DND-41 (cell line): ENCODE measurements around the gene FCGBP.

ENCODE experiments used
- ATAC-seq: fragments of 200-7000 bp; cut with Tn5 transposase; 3 replicates; pipeline ENCODE4 v1.9.1; 2021; ENCODE audit warnings: low read depth; ENCODE audit not compliant: insufficient read depth
- DNase-seq: peaks from one replicate; pipeline ENCODE4 v3.0.0-alpha.2; 2020
- H2AFZ ChIP-seq: 2 replicates; pipeline ENCODE4 v1.6.0; 2012; ENCODE audit warnings: low read depth, low read length
- H3K27ac ChIP-seq: 2 replicates; pipeline ENCODE4 v1.5.1; 2012; ENCODE audit warnings: low read length, inconsistent platforms
- H3K27me3 ChIP-seq: fragments of 200-600 bp; sonication (generic); 2 replicates; pipeline ENCODE4 v1.6.0; 2012; ENCODE audit warnings: low read length, mild to moderate bottlenecking, inconsistent platforms; ENCODE audit not compliant: insufficient read depth, poor library complexity
- H3K36me3 ChIP-seq: 2 replicates; pipeline ENCODE4 v1.5.1; 2012; ENCODE audit warnings: low read length, inconsistent platforms; ENCODE audit not compliant: insufficient read depth
- H3K4me1 ChIP-seq: 2 replicates; pipeline ENCODE4 v1.5.1; 2012; ENCODE audit warnings: mild to moderate bottlenecking, low read length; ENCODE audit not compliant: insufficient read depth
- H3K4me2 ChIP-seq: 2 replicates; pipeline ENCODE4 v1.6.0; 2012; ENCODE audit warnings: mild to moderate bottlenecking, moderate library complexity, low read length, inconsistent platforms; ENCODE audit not compliant: insufficient read depth
- H3K4me3 ChIP-seq, 2 experiments: fragments of 200-600 bp in 1 of 2; shearing (Covaris generic) in 1 of 2; 2 replicates each; pipeline ENCODE4 v1.5.1; 2012 to 2016; ENCODE audit warnings: inconsistent platforms in 2 of 2, low read length in 2 of 2, mild to moderate bottlenecking in 2 of 2, low read depth in 1 of 2, moderate library complexity in 1 of 2
- H3K79me2 ChIP-seq: 2 replicates; pipeline ENCODE4 v1.6.0; 2012; ENCODE audit warnings: low read length, inconsistent platforms; ENCODE audit not compliant: insufficient read depth
- H3K9ac ChIP-seq: 2 replicates; pipeline ENCODE4 v1.6.0; 2012; ENCODE audit warnings: low read depth, mild to moderate bottlenecking, inconsistent platforms, low read length, moderate library complexity
- H3K9me3 ChIP-seq: 2 replicates; pipeline ENCODE4 v1.5.1; 2012; ENCODE audit warnings: low read length, moderate library complexity, mild to moderate bottlenecking, inconsistent platforms; ENCODE audit not compliant: insufficient read depth, severe bottlenecking
- H4K20me1 ChIP-seq: 2 replicates; pipeline ENCODE4 v1.6.0; 2012; ENCODE audit warnings: low read length; ENCODE audit not compliant: insufficient read depth
- EZH2 ChIP-seq: IDR thresholded peaks from 3 replicates; pipeline ENCODE4 v1.6.1; 2012; ENCODE audit warnings: borderline replicate concordance, low read depth, mild to moderate bottlenecking, moderate library complexity, low read length, inconsistent platforms; ENCODE audit not compliant: severe bottlenecking
- TF ChIP-seq, protein P1 (sequence below): IDR thresholded peaks from 2 replicates; pipeline ENCODE4 v1.5.1; 2012; ENCODE audit warnings: borderline replicate concordance, low read length, moderate library complexity, mild to moderate bottlenecking; ENCODE audit not compliant: poor library complexity, severe bottlenecking; ENCODE audit errors: extremely low read depth

Gene FCGBP

DNA sequence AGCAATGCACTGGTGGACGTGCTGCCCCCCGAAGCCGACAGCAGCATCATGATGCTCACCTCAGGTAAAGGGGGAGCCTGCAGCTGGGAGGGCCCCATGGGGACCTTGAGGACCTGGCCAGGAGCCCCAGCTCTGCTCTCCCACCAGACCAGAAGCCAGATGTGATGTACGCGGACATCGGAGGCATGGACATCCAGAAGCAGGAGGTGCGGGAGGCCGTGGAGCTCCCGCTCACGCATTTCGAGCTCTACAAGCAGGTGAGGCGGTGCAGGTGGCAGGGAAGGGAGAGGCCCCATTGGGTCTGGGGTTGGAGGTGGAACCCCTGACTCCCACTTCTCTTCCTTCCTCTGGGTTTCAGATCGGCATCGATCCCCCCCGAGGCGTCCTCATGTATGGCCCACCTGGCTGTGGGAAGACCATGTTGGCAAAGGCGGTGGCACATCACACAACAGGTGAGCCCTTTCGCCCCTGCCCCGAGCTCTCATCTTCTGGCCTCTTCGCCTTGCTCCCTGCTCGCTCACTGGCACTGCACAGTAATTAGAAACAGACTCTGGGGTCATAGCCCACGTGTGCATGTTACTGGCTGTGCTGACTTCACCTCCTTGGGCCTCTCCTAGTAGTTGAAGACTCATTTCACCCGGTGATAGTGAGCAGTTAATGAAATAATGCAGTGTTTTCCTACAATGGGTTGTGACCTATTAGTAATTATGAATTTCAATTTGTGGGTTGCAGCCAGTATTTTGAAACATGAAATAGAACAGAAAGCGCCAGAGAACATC lies 40.1 kb upstream of the FCGBP start:
- Histone ChIP-seq H3K27me3 (no peaks in the 10 kb centered on the region), H2AFZ (no peak overlapping the region), H3K9ac (no peak overlapping the region), H3K4me2 (no peak overlapping the region), H3K36me3 (peaks cover 63% of the 10 kb centered on the region), H3K4me1 (peaks cover 24% of the 10 kb centered on the region), H3K4me3 (no peak overlapping the region), H4K20me1 (peaks cover 22% of the 10 kb centered on the region; the same call in 1 of the 2 replicates), H3K79me2 (peaks cover 53% of the 10 kb centered on the region), H3K27ac (no peak overlapping the region), H3K9me3 (no peaks in the 10 kb centered on the region)
- no peak for DNase-seq
- TF ChIP-seq, protein P1, sequence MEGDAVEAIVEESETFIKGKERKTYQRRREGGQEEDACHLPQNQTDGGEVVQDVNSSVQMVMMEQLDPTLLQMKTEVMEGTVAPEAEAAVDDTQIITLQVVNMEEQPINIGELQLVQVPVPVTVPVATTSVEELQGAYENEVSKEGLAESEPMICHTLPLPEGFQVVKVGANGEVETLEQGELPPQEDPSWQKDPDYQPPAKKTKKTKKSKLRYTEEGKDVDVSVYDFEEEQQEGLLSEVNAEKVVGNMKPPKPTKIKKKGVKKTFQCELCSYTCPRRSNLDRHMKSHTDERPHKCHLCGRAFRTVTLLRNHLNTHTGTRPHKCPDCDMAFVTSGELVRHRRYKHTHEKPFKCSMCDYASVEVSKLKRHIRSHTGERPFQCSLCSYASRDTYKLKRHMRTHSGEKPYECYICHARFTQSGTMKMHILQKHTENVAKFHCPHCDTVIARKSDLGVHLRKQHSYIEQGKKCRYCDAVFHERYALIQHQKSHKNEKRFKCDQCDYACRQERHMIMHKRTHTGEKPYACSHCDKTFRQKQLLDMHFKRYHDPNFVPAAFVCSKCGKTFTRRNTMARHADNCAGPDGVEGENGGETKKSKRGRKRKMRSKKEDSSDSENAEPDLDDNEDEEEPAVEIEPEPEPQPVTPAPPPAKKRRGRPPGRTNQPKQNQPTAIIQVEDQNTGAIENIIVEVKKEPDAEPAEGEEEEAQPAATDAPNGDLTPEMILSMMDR, result no peak
- TF ChIP-seq EZH2, result no peak
- no peak for ATAC-seq

DNA sequence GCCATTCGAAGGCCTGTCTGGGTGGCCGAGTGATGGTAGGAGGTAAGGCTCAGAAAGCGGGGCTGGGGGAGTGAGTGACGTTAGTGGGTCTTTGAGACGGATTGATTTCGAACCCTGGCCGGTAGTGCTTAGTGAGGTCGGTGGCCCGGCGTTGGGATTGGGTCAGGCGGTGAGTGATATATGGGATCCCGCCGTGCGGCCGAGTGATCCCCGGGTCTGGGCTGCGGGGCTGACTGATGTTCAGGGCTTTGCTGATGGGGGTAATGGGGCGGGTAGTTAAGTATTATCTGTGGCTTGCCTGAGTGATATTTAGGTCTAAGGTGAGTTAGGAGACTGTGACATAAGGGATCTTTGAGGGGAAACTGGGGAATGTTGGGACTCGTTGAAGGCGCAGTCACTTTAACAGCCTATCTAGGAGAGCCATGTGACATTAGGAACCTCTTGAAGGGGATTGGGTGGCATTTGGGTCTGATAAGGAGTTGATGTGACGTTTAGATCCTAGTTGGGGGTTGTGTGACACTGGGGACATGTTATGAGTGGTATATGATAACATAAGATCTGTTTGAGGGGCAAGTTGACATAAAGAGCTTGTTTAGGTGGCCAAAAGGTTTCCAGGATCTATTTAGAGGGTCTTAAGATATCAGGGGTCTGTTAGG lies 37.1 kb upstream of the FCGBP start:
- H4K20me1 ChIP-seq, result peaks cover 16% of the 10 kb centered on the region; the same call in 1 of the 2 replicates
- peak overlapping the region; percentile 78 for H3K27ac ChIP-seq
- H3K79me2 ChIP-seq, result peaks cover 52% of the 10 kb centered on the region
- H3K9ac ChIP-seq, result peak overlapping the region; percentile 76
- H3K9me3 ChIP-seq, result no peaks in the 10 kb centered on the region
- peak overlapping the region; percentile 74 for H2AFZ ChIP-seq
- peak overlapping the region; percentile 89 for H3K4me2 ChIP-seq
- peaks cover 36% of the 10 kb centered on the region for H3K36me3 ChIP-seq
- TF ChIP-seq, protein P1, result no peak
- TF ChIP-seq EZH2, result no peak
- ATAC-seq, result no peak
- no peaks in the 10 kb centered on the region for H3K27me3 ChIP-seq
- peaks cover 36% of the 10 kb centered on the region for H3K4me1 ChIP-seq
- H3K4me3 ChIP-seq, result peak overlapping the region; percentile 68 to 84
- DNase-seq, result no peak

DNA sequence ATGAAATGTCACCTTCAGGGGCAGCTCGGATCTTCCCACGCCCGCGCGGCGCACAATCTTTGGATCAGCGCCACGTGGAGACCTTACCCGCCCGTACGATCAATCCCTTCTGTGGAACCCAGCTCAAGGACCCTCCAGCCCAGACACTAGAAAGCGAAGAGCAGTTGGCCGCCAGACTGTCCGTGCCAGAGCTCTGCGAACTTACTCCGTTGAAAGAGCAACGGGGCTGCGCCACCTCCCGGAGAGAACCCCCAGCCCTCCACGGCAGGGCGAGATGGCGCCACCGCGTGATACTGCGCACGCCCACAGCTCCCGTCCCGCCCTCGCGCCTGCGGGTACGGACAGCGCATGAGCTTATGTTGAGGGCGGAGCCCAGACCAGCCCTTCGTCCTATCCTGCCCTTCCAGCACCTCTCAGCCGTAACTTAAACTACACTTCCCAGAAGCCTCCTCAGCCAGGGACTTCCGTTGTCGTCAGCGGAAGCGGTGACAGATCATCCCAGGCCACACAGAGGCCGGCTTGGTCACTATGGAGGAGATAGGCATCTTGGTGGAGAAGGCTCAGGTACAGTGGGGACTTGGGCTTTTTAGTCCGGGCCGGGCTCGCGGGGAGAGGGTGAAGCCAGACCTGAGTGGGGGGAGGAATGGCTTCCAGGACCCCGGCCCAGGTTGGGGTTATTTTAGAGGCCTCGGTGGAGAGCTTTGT lies 36.4 kb upstream of the FCGBP start, which contains the start of gene PSMC4:
TSS of gene PSMC4 (plus strand) at position 491 of the 705 bp plus-strand sequence. CDS start at position 529, 38 bp downstream.
- TF ChIP-seq, protein P1, result peak; percentile 98
- TF ChIP-seq EZH2, result no peak
- ATAC-seq, result peak; percentile 98
- peaks cover 52% of the 10 kb centered on the region for H3K79me2 ChIP-seq

More for the DNA sequence above, 36.4 kb upstream of the FCGBP start, which contains the start of gene PSMC4:
- H4K20me1 ChIP-seq, result peaks cover 16% of the 10 kb centered on the region; the same call in 1 of the 2 replicates
- H3K4me2 ChIP-seq, result peak within 1 kb of the TSS; percentile 89
- peak within 1 kb of the TSS; percentile 91 for H3K27ac ChIP-seq
- H3K27me3 ChIP-seq, result no peaks in the 10 kb centered on the region
- DNase-seq, result peak; percentile 99
- H3K9me3 ChIP-seq, result no peaks in the 10 kb centered on the region
- H3K36me3 ChIP-seq, result peaks cover 36% of the 10 kb centered on the region
- peak within 1 kb of the TSS; percentile 68 to 84 for H3K4me3 ChIP-seq
- peak within 1 kb of the TSS; percentile 74 for H2AFZ ChIP-seq
- peaks cover 36% of the 10 kb centered on the region for H3K4me1 ChIP-seq
- H3K9ac ChIP-seq, result peak within 1 kb of the TSS; percentile 76
